HepG2 (cell line): Measurements from ENCODE around the gene RNASE4. TPM values are rescaled to one million over a fixed set of nuclear protein-coding genes. Genes with fewer than 3 reads are reported as not detected.

Experiments
- CBFB ChIP-seq: sonication (generic); formaldehyde crosslinking; IDR thresholded peaks from 2 replicates; pipeline ENCODE4 v1.4.0; 2020; ENCODE audit warnings: missing genetic modification reagents
- DNMT3B ChIP-seq: conservative IDR thresholded peaks from 2 replicates; pipeline ENCODE4 v1.6.1; 2016; ENCODE audit warnings: missing biosample characterization, control low read depth
- FOXM1 ChIP-seq: sonication (generic); formaldehyde crosslinking; IDR thresholded peaks from 2 replicates; pipeline ENCODE4 v1.5.0; 2020; ENCODE audit warnings: missing genetic modification reagents
- ISL2 ChIP-seq: sonication (generic); formaldehyde crosslinking; IDR thresholded peaks from 2 replicates; pipeline ENCODE4 v1.5.0; 2020; ENCODE audit warnings: missing genetic modification reagents
- MEIS1 ChIP-seq: sonication (generic); formaldehyde crosslinking; IDR thresholded peaks from 2 replicates; pipeline ENCODE4 v1.9.0; 2021; ENCODE audit warnings: mild to moderate bottlenecking, missing genetic modification reagents, moderate library complexity, borderline replicate concordance
- POLR2G ChIP-seq: fragments of 200-400 bp; formaldehyde crosslinking; IDR thresholded peaks from 2 replicates; pipeline ENCODE4 v1.6.1; 2018; ENCODE audit warnings: mild to moderate bottlenecking, low read depth, low read length, moderate library complexity
- RBM39 ChIP-seq: fragments of 200-400 bp; formaldehyde crosslinking; IDR thresholded peaks from one replicate; pipeline ENCODE4 v1.6.1; 2018; ENCODE audit warnings: antibody characterized with exemption, mild to moderate bottlenecking, low read depth, low read length; ENCODE audit not compliant: poor library complexity, severe bottlenecking
- ZFP82 ChIP-seq: sonication (generic); formaldehyde crosslinking; IDR thresholded peaks from 2 replicates; pipeline ENCODE4 v1.5.1; 2020; ENCODE audit warnings: mild to moderate bottlenecking, missing genetic modification reagents, borderline replicate concordance
- ZNF143 ChIP-seq: sonication (generic); formaldehyde crosslinking; IDR thresholded peaks from 2 replicates; pipeline ENCODE4 v1.4.0; 2020; ENCODE audit warnings: missing genetic modification reagents
- ZNF451 ChIP-seq: sonication (generic); formaldehyde crosslinking; IDR thresholded peaks from 2 replicates; pipeline ENCODE4 v1.5.0; 2020; ENCODE audit warnings: mild to moderate bottlenecking, missing genetic modification reagents
- ZNF460 ChIP-seq: sonication (generic); formaldehyde crosslinking; IDR thresholded peaks from 2 replicates; pipeline ENCODE4 v1.5.1; 2020; ENCODE audit warnings: missing genetic modification reagents, mild to moderate bottlenecking, borderline replicate concordance
- ZNF563 ChIP-seq: sonication (generic); formaldehyde crosslinking; IDR thresholded peaks from 2 replicates; pipeline ENCODE4 v1.8.0; 2022; ENCODE audit warnings: mild to moderate bottlenecking, moderate library complexity, missing genetic modification reagents
- polyA plus RNA-seq, 8 experiments: library from polyadenylated mRNA; depleted of rRNA in 3 of 8; stranded (reverse) in 7 of 8; unstranded in 1 of 8; fragments of >200 nt; fragmentation: Illumina TruSeq in 4 of 8; extraction: Trizol in 4 of 8; gene quantifications; 2 replicates each; pipeline versions ENCODE4 v1.2.1 to v1.2.3, GENCODE V29; 2011 to 2016; ENCODE audit warnings: low read depth in 4 of 8, missing spikeins in 1 of 8, mixed read lengths in 1 of 8; ENCODE audit not compliant: insufficient read depth in 1 of 8
- total RNA-seq, 5 experiments: library from RNA; depleted of rRNA; stranded (reverse); fragments of >200 nt; fragmentation: Illumina TruSeq; extraction: Trizol; gene quantifications; 2 replicates each; pipeline ENCODE4 v1.2.3, GENCODE V29; 2016; ENCODE audit warnings: low read depth in 1 of 5
- TF ChIP-seq, protein P1 (sequence below): sonication (generic); formaldehyde crosslinking; conservative IDR thresholded peaks from 2 replicates; pipeline ENCODE4 v1.4.0; 2020; ENCODE audit warnings: missing genetic modification reagents
- TF ChIP-seq, protein P2 (sequence below): IDR thresholded peaks from 2 replicates; pipeline ENCODE4 v1.6.1; 2018; ENCODE audit warnings: missing genetic modification reagents
- TF ChIP-seq, protein P3 (sequence below): sonication (generic); formaldehyde crosslinking; IDR thresholded peaks from 2 replicates; pipeline ENCODE4 v1.5.0; 2020; ENCODE audit warnings: mild to moderate bottlenecking, missing genetic modification reagents, borderline replicate concordance
- TF ChIP-seq, protein P4 (sequence below): sonication (generic); formaldehyde crosslinking; IDR thresholded peaks from 2 replicates; pipeline ENCODE4 v1.9.0; 2021; ENCODE audit warnings: missing genetic modification reagents, mild to moderate bottlenecking, borderline replicate concordance
- TF ChIP-seq, protein P5 (sequence below): IDR thresholded peaks from 2 replicates; pipeline ENCODE4 v1.6.1; 2016; ENCODE audit warnings: mild to moderate bottlenecking, missing biosample characterization, missing genetic modification reagents
- TF ChIP-seq, protein P6 (sequence below): sonication (generic); formaldehyde crosslinking; IDR thresholded peaks from 2 replicates; pipeline ENCODE4 v1.8.0; 2022; ENCODE audit warnings: low read depth, missing genetic modification reagents
- TF ChIP-seq, protein P7 (sequence below): sonication (generic); formaldehyde crosslinking; IDR thresholded peaks from 2 replicates; pipeline ENCODE4 v1.4.0; 2020; ENCODE audit warnings: mild to moderate bottlenecking, missing genetic modification reagents

Gene RNASE4
- total and polyA plus RNA-seq, 2 of the 13 experiments (the other 11 are each of a cell fraction or from before 2014, with no cell fraction given) = 109 to 983 TPM

DNA sequence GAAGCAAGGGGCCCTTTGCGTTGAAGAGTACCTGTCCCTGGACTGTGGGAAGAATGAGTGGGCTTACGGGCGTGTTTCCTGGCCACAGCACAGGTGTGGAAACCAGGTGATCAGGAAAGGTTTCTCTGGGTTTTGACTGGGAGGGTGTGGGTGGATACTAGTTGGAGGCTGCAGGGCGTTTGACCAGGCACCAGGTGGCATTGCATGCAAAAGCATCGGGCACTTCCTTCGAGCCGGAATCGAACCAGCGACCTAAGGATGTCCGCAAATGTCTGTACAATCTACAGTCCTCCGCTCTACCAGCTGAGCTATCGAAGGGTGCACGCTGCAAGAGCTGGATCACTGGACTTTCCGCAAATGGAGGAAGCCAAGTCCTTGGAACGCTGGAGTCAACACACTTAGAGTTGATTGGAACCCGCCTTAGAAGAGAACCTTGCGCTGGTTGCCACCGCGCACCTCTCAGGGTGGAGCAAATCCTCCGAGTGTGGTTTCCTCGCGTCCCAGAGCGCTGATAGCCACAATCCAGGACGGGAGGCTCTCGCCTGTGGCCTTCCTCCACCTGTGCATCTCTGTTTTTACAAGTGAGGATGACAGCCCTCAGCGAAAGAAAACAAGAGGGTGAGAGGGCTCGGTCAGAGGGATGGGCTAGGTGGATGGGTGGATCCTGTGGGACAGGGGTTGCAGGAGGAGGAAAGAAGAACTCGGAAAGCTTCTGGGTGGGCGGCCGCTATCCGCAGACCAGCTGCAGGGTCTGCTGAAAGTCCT, 21.2 kb upstream of the RNASE4 start (continued):
- no peak for TF ChIP-seq CBFB
- TF ChIP-seq ZNF460 (CRISPR knock-in tag) = no peak
- TF ChIP-seq, protein P1, sequence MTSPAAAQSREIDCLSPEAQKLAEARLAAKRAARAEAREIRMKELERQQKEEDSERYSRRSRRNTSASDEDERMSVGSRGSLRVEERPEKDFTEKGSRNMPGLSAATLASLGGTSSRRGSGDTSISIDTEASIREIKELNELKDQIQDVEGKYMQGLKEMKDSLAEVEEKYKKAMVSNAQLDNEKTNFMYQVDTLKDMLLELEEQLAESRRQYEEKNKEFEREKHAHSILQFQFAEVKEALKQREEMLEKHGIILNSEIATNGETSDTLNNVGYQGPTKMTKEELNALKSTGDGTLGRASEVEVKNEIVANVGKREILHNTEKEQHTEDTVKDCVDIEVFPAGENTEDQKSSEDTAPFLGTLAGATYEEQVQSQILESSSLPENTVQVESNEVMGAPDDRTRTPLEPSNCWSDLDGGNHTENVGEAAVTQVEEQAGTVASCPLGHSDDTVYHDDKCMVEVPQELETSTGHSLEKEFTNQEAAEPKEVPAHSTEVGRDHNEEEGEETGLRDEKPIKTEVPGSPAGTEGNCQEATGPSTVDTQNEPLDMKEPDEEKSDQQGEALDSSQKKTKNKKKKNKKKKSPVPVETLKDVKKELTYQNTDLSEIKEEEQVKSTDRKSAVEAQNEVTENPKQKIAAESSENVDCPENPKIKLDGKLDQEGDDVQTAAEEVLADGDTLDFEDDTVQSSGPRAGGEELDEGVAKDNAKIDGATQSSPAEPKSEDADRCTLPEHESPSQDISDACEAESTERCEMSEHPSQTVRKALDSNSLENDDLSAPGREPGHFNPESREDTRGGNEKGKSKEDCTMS (CRISPR knock-in tag) = no peak
- TF ChIP-seq, protein P2, sequence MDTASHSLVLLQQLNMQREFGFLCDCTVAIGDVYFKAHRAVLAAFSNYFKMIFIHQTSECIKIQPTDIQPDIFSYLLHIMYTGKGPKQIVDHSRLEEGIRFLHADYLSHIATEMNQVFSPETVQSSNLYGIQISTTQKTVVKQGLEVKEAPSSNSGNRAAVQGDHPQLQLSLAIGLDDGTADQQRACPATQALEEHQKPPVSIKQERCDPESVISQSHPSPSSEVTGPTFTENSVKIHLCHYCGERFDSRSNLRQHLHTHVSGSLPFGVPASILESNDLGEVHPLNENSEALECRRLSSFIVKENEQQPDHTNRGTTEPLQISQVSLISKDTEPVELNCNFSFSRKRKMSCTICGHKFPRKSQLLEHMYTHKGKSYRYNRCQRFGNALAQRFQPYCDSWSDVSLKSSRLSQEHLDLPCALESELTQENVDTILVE (CRISPR knock-in tag) = peak; percentile 63; the same call in 1 of the 2 replicates
- TF ChIP-seq ZNF563 = no peak
- TF ChIP-seq POLR2G = no peak
- TF ChIP-seq ZFP82 (CRISPR knock-in tag) = no peak
- no peak for TF ChIP-seq MEIS1
- TF ChIP-seq, protein P3, sequence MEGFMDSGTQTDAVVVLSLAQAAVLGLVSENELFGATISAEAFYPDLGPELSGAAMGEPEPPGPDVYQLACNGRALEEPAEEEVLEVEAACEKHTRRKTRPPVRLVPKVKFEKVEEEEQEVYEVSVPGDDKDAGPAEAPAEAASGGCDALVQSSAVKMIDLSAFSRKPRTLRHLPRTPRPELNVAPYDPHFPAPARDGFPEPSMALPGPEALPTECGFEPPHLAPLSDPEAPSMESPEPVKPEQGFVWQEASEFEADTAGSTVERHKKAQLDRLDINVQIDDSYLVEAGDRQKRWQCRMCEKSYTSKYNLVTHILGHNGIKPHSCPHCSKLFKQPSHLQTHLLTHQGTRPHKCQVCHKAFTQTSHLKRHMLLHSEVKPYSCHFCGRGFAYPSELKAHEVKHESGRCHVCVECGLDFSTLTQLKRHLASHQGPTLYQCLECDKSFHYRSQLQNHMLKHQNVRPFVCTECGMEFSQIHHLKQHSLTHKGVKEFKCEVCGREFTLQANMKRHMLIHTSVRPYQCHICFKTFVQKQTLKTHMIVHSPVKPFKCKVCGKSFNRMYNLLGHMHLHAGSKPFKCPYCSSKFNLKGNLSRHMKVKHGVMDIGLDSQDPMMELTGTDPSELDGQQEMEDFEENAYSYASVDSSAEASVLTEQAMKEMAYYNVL (CRISPR knock-in tag) = no peak
- no peak for TF ChIP-seq DNMT3B (CRISPR knock-in tag)
- TF ChIP-seq ISL2 (CRISPR knock-in tag) = 0 out of 2 replicates have a peak, but pooled peaks have one; percentile 31
- TF ChIP-seq, protein P4, sequence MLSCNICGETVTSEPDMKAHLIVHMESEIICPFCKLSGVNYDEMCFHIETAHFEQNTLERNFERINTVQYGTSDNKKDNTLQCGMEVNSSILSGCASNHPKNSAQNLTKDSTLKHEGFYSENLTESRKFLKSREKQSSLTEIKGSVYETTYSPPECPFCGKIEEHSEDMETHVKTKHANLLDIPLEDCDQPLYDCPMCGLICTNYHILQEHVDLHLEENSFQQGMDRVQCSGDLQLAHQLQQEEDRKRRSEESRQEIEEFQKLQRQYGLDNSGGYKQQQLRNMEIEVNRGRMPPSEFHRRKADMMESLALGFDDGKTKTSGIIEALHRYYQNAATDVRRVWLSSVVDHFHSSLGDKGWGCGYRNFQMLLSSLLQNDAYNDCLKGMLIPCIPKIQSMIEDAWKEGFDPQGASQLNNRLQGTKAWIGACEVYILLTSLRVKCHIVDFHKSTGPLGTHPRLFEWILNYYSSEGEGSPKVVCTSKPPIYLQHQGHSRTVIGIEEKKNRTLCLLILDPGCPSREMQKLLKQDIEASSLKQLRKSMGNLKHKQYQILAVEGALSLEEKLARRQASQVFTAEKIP = no peak
- no peak for TF ChIP-seq FOXM1 (CRISPR knock-in tag)
- TF ChIP-seq ZNF451 (CRISPR knock-in tag) = no peak
- TF ChIP-seq, protein P5, sequence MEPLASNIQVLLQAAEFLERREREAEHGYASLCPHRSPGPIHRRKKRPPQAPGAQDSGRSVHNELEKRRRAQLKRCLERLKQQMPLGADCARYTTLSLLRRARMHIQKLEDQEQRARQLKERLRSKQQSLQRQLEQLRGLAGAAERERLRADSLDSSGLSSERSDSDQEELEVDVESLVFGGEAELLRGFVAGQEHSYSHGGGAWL (CRISPR knock-in tag) = no peak
- TF ChIP-seq, protein P6, sequence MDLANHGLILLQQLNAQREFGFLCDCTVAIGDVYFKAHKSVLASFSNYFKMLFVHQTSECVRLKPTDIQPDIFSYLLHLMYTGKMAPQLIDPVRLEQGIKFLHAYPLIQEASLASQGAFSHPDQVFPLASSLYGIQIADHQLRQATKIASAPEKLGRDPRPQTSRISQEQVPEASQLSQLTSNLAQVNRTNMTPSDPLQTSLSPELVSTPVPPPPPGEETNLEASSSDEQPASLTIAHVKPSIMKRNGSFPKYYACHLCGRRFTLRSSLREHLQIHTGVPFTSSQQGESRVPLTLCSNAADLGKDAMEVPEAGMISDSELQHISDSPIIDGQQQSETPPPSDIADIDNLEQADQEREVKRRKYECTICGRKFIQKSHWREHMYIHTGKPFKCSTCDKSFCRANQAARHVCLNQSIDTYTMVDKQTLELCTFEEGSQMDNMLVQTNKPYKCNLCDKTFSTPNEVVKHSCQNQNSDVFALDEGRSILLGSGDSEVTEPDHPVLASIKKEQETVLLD (CRISPR knock-in tag) = no peak
- TF ChIP-seq, protein P7, sequence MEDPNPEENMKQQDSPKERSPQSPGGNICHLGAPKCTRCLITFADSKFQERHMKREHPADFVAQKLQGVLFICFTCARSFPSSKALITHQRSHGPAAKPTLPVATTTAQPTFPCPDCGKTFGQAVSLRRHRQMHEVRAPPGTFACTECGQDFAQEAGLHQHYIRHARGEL (CRISPR knock-in tag) = no peak
- TF ChIP-seq RBM39 = no peak
- TF ChIP-seq ZNF143 (CRISPR knock-in tag) = 0 out of 2 replicates have a peak, but pooled peaks have one; percentile 40
